Measurements from ENCODE around the gene BANF2. TPM values are rescaled to one million over a fixed set of nuclear protein-coding genes. Genes with fewer than 3 reads are reported as not detected.

Gene BANF2
- total and polyA plus RNA-seq, 2 of the 8 experiments (the other 6 are each of a cell fraction or from before 2014, with no cell fraction given): not detected

DNA sequence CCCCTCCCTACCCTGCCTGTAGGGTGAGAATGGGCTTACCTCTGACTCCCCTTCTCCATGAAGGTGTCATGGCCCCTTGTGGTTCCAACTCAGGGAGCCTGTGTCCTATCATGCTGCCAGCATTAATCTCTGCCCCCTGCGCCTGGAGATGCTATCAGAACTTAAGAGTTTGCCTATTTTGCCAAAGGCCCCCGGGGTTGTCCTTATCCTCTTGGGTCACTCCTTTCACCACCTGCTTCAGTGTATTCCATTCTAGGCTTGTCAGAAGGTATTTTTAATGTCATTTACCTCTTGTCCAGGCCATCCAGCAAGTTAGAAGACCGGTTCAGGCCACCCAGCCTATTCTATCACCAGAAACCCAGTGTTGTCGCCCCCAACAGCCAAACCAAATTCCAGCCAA is 28.2 kb upstream of the BANF2 start:
- no peak overlapping the region for H4K5ac ChIP-seq (ENCODE audit: insufficient read length, low read depth, low read length)
- H3K4ac ChIP-seq (replicated peaks; ENCODE audit: insufficient read length, low read depth, low read length): no peak overlapping the region
- POLR2A ChIA-PET (ENCODE audit: partially characterized antibody): no interaction called here
- H4K8ac ChIP-seq (ENCODE audit: extremely low read depth, insufficient read depth, low read length): no peak overlapping the region
- H3K4me2 ChIP-seq (ENCODE audit: insufficient read depth in 1 of 2, low read depth in 2 of 2, low read length in 2 of 2): no peak overlapping the region
- no peak overlapping the region for H3K56ac ChIP-seq (replicated peaks; ENCODE audit: insufficient read length, low read depth, low read length)
- H2BK20ac ChIP-seq (ENCODE audit: low read length): no peak overlapping the region
- no peak overlapping the region for H3K4me3 ChIP-seq (ENCODE audit: extremely low read depth in 1 of 4, insufficient read depth in 2 of 4, low read depth in 3 of 4, low read length in 4 of 4)
- CTCF ChIA-PET (ENCODE audit: partially characterized antibody): interaction anchor here (0.9 to 1.0 kb wide), 2 partner anchors 16 to 213 kb away, joined by 3 to 4 read pairs; no protein-coding TSS in a partner anchor
- no peak overlapping the region for H2BK12ac ChIP-seq (ENCODE audit: low read depth, low read length)
- no peak overlapping the region for H2BK5ac ChIP-seq (ENCODE audit: low read depth, low read length)
- H4K91ac ChIP-seq (replicated peaks; ENCODE audit: insufficient read length, low read length): no peak overlapping the region
- H3K27me3 ChIP-seq (replicated peaks in 1 of 4; ENCODE audit: control insufficient read depth in 3 of 4, extremely low read depth in 1 of 4, insufficient read depth in 3 of 4, low read length in 3 of 4): no peaks in the 10 kb centered on the region
- H4K20me1 ChIP-seq (replicated peaks in 1 of 2; ENCODE audit: control insufficient read depth in 1 of 2, insufficient read depth in 2 of 2, low read length in 2 of 2): peaks cover 6 to 18% of the 10 kb centered on the region in 2 experiments
- H3K36me3 ChIP-seq (ENCODE audit: control insufficient read depth in 2 of 4, insufficient read depth in 4 of 4, low read length in 3 of 4): no peaks in the 10 kb centered on the region; a peak in 1 of 8 replicates
- WGBS, 2 experiments (ENCODE audit: extremely low coverage in 1 of 2, insufficient coverage in 1 of 2, insufficient read length in 1 of 2, insufficient replicate concordance in 2 of 2, low coverage in 1 of 2, low lambda C conversion rate in 2 of 2, missing lambda C conversion rate in 1 of 2): 87% methylated on average over 4 of the region's 4 CpGs; no CpG with 5 or more reads in 1 of the 2 experiments
- no peak overlapping the region for H3K14ac ChIP-seq (ENCODE audit: insufficient read length)
- no peaks in the 10 kb centered on the region for H3K9me3 ChIP-seq (ENCODE audit: insufficient read depth in 2 of 2, low read depth in 1 of 2, low read length in 1 of 2)
- no peak overlapping the region for H3K18ac ChIP-seq (ENCODE audit: extremely low read depth, low read length)
- H3K79me1 ChIP-seq (ENCODE audit: low read depth, low read length): peaks cover 21% of the 10 kb centered on the region
- H3K4me1 ChIP-seq (replicated peaks in 1 of 4; ENCODE audit: control insufficient read depth in 3 of 4, insufficient read depth in 4 of 4, low read length in 3 of 4): peaks cover 0 to 2% (median 0%) of the 10 kb centered on the region in 4 experiments; a peak in 2 of 7 replicates
- no peak overlapping the region for H3K27ac ChIP-seq (ENCODE audit: low read depth, low read length)
- no peak overlapping the region for H2BK120ac ChIP-seq (replicated peaks; ENCODE audit: low read depth, low read length)
- FAIRE-seq: no peak
- H3K23me2 ChIP-seq (ENCODE audit: low read depth, low read length): no peaks in the 10 kb centered on the region
- H3K23ac ChIP-seq (ENCODE audit: insufficient read length): no peak overlapping the region
- TF ChIP-seq CTBP2 (IDR thresholded peaks at IDR 0.05; ENCODE audit: borderline replicate concordance, insufficient read depth, insufficient read length, low read length): no peak
- TF ChIP-seq SP2 (IDR thresholded peaks at IDR 0.05; ENCODE audit: low read length): no peak
- no peak overlapping the region for H2AK5ac ChIP-seq (ENCODE audit: low read depth, low read length)
- no peak overlapping the region for H3K9ac ChIP-seq (replicated peaks in 1 of 4; ENCODE audit: extremely low read depth in 1 of 4, low read depth in 3 of 4, low read length in 3 of 4)
- H2AFZ ChIP-seq (ENCODE audit: low read length): no peak overlapping the region
- peaks cover 14 to 94% of the 10 kb centered on the region in 2 experiments; a peak in 3 of 4 replicates for H3K79me2 ChIP-seq (ENCODE audit: control insufficient read depth in 1 of 2, insufficient read depth in 2 of 2, low read length in 2 of 2)
- DNase-seq (ENCODE audit: low read depth in 1 of 2, low spot score in 2 of 2): no peak
- no peak overlapping the region for H2BK15ac ChIP-seq (ENCODE audit: low read length)
